OCI-M1 (cell line): Measurements from ENCODE around the gene CAMSAP1.
"Not testable (repeated sequence)": the region's sequence is repeated elsewhere in the genome, so short reads cannot be mapped to it uniquely, and the experiment has no call there.

ENCODE experiments used
- DNase-seq: peaks from one replicate; lab custom pipeline; 2025; lab: John Stamatoyannopoulos, UW

CAMSAP1 gene

GRCh38 chr9:135901031-135901758, 6.2 kb downstream of the CAMSAP1 start:
- DNase-seq: no peak

GRCh38 chr9:135898634-135899407, 8.5 kb downstream of the CAMSAP1 start:
- DNase-seq: peak; percentile 7

- no peak for DNase-seq
Observed at GRCh38 chr9:135896626-135897025, 10.7 kb downstream of the CAMSAP1 start.

DNA sequence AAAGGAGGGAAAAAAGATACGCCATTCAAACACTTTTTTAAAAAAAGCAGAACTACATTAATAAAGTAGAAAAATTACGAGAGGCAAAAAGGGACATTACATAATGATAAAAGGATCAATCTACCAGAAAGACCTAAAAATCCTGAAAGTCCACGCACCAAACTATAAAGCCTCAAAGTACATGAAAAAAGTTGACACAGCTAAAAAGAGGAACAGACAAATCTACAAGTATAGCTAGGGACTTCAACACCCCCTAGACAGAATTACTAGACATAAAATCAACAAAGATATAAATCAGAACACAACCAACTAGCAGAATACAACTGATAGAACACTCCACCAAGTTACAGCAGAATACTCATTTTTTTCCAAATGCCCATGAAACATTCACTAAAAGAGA, 11.1 kb downstream of the CAMSAP1 start:
- peak; percentile 31 for DNase-seq

GRCh38 chr9:135895202-135895848, 12.0 kb downstream of the CAMSAP1 start:
- DNase-seq: no peak

DNA sequence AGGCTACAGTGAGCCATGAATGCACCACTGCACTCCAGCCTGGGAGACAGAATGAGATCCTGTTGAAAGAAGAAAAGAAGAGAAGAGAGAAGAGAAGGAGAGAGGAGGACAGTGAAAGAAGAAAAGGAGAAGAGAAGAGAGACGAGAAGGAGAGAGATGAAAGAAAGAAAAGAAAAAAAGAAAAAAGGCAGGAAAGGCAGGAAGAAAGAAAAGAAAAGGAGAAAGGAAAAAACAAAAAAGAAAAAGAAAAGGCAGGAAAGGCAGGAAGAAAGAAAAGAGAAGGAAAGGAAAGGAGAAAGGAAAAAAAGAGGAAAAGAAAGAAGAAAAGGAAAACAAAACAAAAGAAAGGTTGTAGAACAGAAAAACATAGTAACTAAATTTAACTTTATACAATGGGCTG, 14.2 kb downstream of the CAMSAP1 start:
- no peak for DNase-seq

- not testable (repeated sequence) for DNase-seq
Observed at GRCh38 chr9:135892327-135892726, 15.0 kb downstream of the CAMSAP1 start.

DNA sequence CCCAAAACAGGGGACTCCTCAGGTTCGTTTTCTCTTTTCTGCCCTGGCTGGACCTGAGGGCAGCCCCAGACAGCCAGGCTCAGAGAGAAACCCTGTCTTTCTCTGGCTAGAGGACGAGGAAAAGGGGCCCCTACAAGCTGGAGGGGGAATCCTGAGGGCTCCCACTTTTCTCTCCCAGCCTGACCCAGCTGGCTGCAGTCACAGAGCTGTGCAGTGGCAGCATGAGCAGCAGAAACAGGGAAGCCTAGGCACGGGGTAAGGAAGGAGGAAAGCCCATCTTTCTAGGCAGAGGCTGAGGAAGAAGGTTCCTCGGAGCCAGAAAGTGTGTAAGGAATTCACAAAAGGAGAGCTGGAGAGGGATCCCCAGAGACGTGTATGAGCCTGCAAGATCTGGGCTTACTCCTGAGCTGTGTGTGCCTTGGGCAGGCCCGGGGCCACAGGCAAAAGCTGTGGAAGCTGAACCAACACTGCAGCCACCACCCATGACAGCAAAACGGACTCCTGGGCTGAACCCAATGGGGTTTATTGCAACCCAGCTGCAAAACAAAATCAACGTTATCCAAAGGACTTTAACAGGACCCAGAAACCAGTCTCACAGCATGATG, 16.2 kb downstream of the CAMSAP1 start:
- DNase-seq: no peak

DNA sequence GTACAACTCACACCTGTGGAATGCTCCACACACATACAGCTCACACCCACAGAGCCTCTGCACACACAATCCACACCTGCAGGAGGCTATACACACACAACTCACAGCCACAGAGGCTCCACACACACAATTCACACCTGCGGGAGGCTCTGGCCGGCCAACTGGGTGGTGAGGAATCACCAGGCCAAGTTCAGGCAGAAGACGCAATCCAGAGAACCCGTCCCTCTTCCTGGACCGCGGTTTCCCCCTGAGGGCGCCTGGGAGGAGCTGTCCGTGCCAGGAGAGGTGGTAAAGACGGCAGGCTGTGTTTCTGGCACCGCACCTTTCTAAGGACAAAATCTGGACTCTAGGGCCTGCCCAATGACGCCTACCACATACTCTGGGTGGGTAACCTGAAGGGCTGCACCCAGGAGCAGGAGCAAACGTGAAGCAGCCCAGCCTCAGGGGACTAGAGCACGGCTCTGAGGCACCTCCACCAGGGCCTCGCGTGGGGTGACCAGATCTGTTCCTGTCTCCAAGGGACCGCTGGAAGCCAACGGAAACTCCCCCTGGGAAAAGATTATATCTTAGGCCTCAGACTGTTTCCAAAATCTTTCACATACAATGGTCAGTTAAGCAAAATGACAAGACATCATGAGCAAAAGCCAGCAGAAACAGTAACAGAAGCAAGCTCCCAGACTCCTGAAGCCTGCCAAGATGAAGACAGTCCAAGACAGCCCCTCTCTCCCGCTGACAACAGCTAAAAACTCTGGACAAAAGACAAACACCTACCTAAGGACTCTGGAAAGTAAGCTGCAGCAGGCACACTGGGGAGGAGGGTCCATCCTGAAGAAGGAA, 16.9 kb downstream of the CAMSAP1 start:
- no peak for DNase-seq

DNA sequence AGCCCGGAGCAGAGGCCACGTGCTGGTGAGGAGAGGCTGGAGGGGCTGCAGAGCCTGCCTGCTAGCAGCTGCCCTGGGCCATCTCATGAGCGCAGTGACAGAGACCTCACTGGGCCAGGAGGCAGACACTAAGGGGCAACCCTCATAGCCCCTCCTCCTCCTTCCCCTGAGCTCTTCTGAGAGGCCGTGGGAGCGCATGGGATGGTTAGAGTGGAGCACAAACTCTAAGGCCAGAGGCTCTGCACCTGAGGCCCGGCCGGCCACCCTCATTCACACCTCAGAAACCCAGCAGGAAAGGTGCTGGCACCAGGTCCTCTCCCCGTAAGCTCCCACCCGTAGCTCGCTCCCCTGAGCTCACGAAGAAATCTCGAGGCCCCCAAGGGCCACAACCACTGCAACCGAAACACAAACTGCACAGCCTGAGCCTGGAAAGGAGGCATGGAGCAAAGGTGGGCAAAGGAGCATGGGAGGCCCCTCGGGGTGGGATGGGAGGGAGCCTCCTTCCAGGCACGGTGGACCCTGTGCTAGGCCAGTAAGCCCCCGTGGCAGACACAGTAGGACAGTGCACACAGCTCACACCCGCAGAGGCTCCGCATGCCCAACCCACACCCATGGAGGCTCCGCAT, 17.7 kb downstream of the CAMSAP1 start:
- no peak for DNase-seq

- DNase-seq: no peak
Observed at GRCh38 chr9:135888766-135889394, 18.5 kb downstream of the CAMSAP1 start.

DNA sequence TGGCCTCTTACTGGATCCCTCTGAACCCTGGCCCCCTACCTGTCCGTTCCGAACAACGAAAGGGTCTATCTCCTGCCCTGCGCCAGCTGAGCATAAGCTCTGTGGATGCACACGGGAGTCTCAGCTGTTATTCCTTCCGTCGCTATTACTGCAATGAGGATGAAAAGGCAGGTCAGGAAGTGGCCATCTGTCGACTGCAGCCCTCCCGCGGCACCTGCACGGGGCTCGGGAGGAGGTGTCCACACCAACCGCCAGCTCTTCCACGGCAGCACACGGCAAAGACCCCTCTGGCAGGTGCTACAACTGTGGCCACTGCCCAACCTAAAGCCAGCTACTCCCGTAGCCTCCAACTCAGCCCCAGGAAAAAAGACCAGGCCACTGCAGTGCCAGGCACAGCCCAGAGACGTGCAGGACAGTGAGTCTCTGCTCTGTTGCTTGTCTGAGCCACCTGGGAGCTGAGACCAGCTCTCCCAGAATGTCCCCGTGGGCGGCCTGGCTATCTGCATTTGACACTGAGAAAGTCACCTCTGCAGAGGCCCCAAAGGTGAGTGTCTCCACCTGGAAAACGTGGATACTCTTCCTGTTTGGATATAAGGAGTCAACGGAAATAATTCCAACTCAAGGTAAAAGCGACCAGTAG, 19.1 kb downstream of the CAMSAP1 start:
- no peak for DNase-seq

GRCh38 chr9:135887585-135888050, 19.7 kb downstream of the CAMSAP1 start:
- peak; percentile 4 for DNase-seq

DNA sequence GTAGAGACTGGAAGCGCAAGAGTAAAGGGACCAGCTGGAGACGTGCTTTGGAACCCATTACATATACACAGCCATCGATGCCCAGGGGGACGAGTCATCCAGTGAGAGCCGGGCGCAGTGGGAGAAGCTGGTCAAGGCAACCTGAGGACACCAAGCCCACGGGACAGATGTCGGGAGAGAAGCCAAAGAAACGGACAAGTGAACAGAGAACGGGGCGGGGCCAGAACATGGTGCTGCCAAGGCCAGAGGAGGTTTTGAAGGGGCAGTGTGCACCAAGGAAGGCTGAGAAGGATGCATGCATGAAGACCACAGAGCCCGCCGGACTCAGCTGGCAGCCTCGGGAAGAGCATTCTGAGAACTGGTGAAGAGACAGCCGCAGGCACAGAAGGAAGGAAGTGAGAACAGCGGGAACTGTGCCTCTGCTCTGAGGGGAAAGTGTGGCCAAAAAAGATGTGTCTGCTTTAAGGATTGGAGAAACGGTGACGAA, 20.3 kb downstream of the CAMSAP1 start:
- DNase-seq: no peak

GRCh38 chr9:135886147-135886981, 21.0 kb downstream of the CAMSAP1 start:
- DNase-seq: no peak

DNA sequence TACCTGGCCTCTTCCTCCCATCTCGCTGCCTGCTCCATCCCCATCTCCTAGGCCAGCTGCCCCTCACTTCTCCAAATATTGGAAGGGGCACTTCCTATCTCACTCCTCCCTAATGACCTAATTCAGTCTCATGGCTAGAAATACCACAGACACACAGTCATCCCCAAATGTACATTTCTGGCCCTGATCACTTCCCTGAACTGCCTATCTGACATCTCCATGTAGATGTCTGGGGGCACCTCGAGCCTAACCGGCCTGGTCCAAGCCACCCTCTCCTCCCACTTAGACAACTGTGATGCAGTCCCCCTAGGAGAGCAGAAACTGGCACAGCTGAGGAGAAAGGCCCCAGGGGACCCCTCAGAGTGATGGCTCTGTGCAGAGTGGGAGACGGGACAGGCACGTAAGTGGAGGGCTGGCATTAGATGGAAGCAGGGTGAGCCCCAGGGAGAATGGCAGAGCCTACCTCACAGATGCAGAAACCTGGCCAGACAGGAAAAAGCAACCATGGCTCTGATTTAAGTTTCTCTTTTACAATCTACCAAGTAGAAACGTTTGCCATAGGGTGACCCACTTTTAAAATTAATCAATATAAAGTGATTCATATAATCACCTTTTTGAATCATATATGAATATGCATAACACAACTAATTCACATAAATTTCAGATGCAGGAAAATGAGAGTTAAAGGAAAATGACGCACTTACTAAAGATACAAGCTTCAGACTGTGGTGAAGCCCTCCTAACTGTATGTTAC, 22.1 kb downstream of the CAMSAP1 start:
- no peak for DNase-seq

DNA sequence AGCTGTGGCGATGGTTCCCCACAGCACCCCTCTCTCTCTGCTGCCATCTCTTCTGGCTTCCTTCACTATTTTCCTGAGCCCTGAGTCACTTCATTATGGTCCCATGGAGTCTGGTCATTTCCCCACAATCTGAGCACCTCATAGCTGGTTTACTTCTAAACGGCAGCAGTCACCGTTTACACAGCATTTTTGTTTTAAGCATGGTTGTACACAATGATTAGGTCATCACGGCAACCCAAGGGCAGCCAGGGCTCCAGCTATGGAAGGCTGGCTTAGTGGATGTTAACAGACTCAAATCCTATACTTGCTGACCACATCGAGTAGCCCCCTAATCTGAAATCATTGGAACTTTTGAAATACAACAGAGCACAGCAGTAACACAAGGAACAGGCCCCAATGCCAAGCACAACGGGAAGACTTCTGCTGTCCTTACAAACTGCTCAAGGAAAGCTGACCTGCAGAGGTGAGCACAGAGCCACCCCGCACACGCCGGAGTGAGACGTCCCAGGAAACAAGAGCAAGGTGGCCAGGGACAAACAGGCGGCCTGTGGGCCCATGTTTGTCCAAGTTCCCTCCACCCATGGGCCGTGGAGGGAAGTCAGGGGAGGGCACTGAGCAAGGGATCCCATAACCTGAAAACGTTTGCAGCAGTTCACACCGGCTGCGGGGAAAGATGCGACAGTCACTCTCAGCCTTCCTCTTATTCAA, 22.9 kb downstream of the CAMSAP1 start:
- no peak for DNase-seq
